ENCODE results near the gene TSNAX. TPM values are rescaled to one million over a fixed set of nuclear protein-coding genes. Genes with fewer than 3 reads are reported as not detected.
"Not testable (repeated sequence)": the region's sequence is repeated elsewhere in the genome, so short reads cannot be mapped to it uniquely, and the experiment has no call there.

Gene TSNAX
- total RNA-seq, 1 donor from 2014 or later: 23.6 TPM

- Histone ChIP-seq H3K27ac (replicated peaks) (peak overlapping the region; percentile 10), H3K4me3 (no peak overlapping the region), H3K27me3 (ENCODE audit: low read depth) (no peaks in the 10 kb centered on the region), H3K9me3 (replicated peaks) (no peaks in the 10 kb centered on the region), H3K36me3 (no peaks in the 10 kb centered on the region), H3K4me1 (peaks cover 8% of the 10 kb centered on the region)
- intact Hi-C loops (cut with micrococcal nuclease): loop anchor here (5.0 kb wide), 1 partner anchor 228 kb away; no protein-coding TSS in a partner anchor
- DNase-seq: no peak
- TF ChIP-seq CTCF (IDR thresholded peaks at IDR 0.05; ENCODE audit: borderline replicate concordance): no peak
These were observed 56.5 kb downstream of the TSNAX start for GRCh38 chr1:231584921-231585320.

- Histone ChIP-seq H3K36me3 (no peaks in the 10 kb centered on the region), H3K27me3 (ENCODE audit: low read depth) (no peaks in the 10 kb centered on the region), H3K9me3 (replicated peaks) (no peaks in the 10 kb centered on the region), H3K27ac (replicated peaks) (peak overlapping the region; percentile 31), H3K4me3 (no peak overlapping the region), H3K4me1 (peaks cover 16% of the 10 kb centered on the region)
- DNase-seq: peak; percentile 41
- peak; percentile 83 for TF ChIP-seq CTCF (IDR thresholded peaks at IDR 0.05; ENCODE audit: borderline replicate concordance)
- intact Hi-C loops (cut with micrococcal nuclease): no loop called here
These were observed 62.2 kb downstream of the TSNAX start for GRCh38 chr1:231590453-231591198.

- H3K4me3 ChIP-seq: no peak overlapping the region
- intact Hi-C loops (cut with micrococcal nuclease): no loop called here
- H3K27me3 ChIP-seq (ENCODE audit: low read depth): no peaks in the 10 kb centered on the region
- peaks cover 22% of the 10 kb centered on the region for H3K4me1 ChIP-seq
- H3K27ac ChIP-seq (replicated peaks): peak overlapping the region; percentile 31
- H3K36me3 ChIP-seq: no peaks in the 10 kb centered on the region
- H3K9me3 ChIP-seq (replicated peaks): no peaks in the 10 kb centered on the region
- no peak for DNase-seq
- TF ChIP-seq CTCF (IDR thresholded peaks at IDR 0.05; ENCODE audit: borderline replicate concordance): no peak
These were observed 63.0 kb downstream of the TSNAX start for GRCh38 chr1:231591466-231591865.

- intact Hi-C loops (cut with micrococcal nuclease): no loop called here
- no peak for TF ChIP-seq CTCF (IDR thresholded peaks at IDR 0.05; ENCODE audit: borderline replicate concordance)
- Histone ChIP-seq H3K9me3 (replicated peaks) (no peaks in the 10 kb centered on the region), H3K36me3 (no peaks in the 10 kb centered on the region), H3K4me1 (peaks cover 22% of the 10 kb centered on the region), H3K27ac (replicated peaks) (no peak overlapping the region), H3K27me3 (ENCODE audit: low read depth) (no peaks in the 10 kb centered on the region), H3K4me3 (no peak overlapping the region)
- no peak for DNase-seq
These were observed 64.3 kb downstream of the TSNAX start for GRCh38 chr1:231592809-231593208.

GRCh38 chr1:231593264-231593663 lies 64.8 kb downstream of the TSNAX start:
- H3K27me3 ChIP-seq (ENCODE audit: low read depth); H3K36me3 ChIP-seq; intact Hi-C loops (cut with micrococcal nuclease); H3K4me3 ChIP-seq; H3K27ac ChIP-seq (replicated peaks); H3K9me3 ChIP-seq (replicated peaks); DNase-seq: not testable (repeated sequence)
- H3K4me1 ChIP-seq: peaks cover 22% of the 10 kb centered on the region

- no peaks in the 10 kb centered on the region for H3K27me3 ChIP-seq (ENCODE audit: low read depth)
- no peak overlapping the region for H3K4me3 ChIP-seq
- intact Hi-C loops (cut with micrococcal nuclease): no loop called here
- no peak for DNase-seq
- no peaks in the 10 kb centered on the region for H3K36me3 ChIP-seq
- H3K4me1 ChIP-seq: peaks cover 22% of the 10 kb centered on the region
- TF ChIP-seq CTCF (IDR thresholded peaks at IDR 0.05; ENCODE audit: borderline replicate concordance): no peak
- no peaks in the 10 kb centered on the region for H3K9me3 ChIP-seq (replicated peaks)
- H3K27ac ChIP-seq (replicated peaks): no peak overlapping the region
These were observed 65.7 kb downstream of the TSNAX start for GRCh38 chr1:231594123-231594522.
